SH-SY5Y (cell line): Measurements from ENCODE around the gene LIX1.

ENCODE experiments used
- GATA2 ChIP-seq: IDR thresholded peaks from 2 replicates; pipeline ENCODE4 v1.6.1; 2011; ENCODE audit warnings: mild to moderate bottlenecking, low read depth, low read length
- GATA3 ChIP-seq: IDR thresholded peaks from 2 replicates; pipeline ENCODE4 v1.6.1; 2011; ENCODE audit warnings: low read depth, mild to moderate bottlenecking, low read length, moderate library complexity

DNA sequence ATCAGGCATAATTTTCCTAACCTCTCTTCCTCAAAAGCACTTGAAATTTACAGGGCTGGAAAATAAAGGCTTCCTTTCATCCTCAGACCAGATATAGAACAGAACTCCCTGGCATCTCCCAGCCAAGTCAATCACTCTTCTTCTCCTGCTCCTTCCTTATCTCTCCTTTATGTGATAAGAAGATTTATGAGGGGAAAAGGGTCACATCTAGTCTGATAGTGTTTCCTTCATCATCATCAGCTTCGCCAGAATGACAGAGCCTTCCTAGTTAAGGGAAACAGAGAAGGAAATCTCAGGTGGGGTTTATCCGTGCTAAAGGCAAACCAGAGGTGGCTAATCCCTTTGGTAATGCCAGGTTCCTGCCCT lies 36.2 kb downstream of the LIX1 start:
- TF ChIP-seq GATA2 (no peak), GATA3 (no peak)
